Hematopoietic multipotent progenitor cell treated with erythropoietin and hydrocortisone succinate and interleukin-3 and kit ligand, for 17 days (in vitro differentiated cells): Measurements from ENCODE around the gene OR2Z1.
"Not testable (repeated sequence)": the region's sequence is repeated elsewhere in the genome, so short reads cannot be mapped to it uniquely, and the experiment has no call there.

Experiments
- DNase-seq: peaks from one replicate; pipeline ENCODE4 v3.0.0-alpha.2; 2015; ENCODE audit warnings: low spot score

OR2Z1 gene

GRCh38 chr19:8703223-8703622 is 18.2 kb upstream of the OR2Z1 start:
- no peak for DNase-seq

GRCh38 chr19:8705304-8705703 is 16.1 kb upstream of the OR2Z1 start:
- not testable (repeated sequence) for DNase-seq

DNA sequence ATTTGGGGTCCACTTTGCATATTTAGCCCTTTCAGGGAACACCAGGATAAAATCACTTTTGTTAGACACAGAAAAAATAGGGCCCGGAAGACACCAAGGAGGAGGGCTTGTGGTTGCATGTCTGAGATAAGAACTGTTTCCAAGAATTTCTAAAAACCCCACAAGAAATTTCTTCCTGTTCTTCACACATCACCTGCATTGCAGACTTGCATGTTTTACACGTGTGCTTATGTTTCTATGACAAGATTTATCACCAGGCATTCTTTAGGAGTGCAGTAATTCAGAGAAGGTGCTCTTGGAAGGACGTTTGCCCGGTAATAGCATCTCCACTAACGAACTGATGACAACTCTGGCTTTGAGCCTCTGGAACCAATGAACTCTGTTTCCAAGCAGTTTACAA is 15.7 kb upstream of the OR2Z1 start:
- no peak for DNase-seq

GRCh38 chr19:8710337-8710736 is 11.1 kb upstream of the OR2Z1 start:
- DNase-seq = not testable (repeated sequence)

GRCh38 chr19:8722032-8722431 is 598 bp downstream of the OR2Z1 start:
- DNase-seq = no peak

DNA sequence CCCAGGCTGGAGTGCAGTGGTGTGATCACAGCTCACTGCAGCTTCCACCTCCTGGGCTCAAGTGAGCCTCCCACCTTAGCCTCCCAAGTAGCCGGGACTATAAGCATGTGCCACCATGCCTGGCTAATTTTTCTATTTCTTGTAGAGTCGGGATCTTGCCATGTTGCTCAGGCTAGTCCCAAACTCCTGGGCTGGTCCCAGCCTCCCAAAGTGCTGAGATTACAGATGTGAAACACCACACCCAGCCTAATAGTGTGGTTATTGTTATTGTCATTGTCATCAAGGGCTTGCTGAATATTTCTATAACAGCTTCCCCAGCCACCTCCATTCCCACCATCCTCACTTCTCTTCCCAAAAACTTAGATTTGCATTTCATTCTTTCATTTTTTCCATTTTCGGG is 2.8 kb downstream of the OR2Z1 start:
- DNase-seq = no peak

DNA sequence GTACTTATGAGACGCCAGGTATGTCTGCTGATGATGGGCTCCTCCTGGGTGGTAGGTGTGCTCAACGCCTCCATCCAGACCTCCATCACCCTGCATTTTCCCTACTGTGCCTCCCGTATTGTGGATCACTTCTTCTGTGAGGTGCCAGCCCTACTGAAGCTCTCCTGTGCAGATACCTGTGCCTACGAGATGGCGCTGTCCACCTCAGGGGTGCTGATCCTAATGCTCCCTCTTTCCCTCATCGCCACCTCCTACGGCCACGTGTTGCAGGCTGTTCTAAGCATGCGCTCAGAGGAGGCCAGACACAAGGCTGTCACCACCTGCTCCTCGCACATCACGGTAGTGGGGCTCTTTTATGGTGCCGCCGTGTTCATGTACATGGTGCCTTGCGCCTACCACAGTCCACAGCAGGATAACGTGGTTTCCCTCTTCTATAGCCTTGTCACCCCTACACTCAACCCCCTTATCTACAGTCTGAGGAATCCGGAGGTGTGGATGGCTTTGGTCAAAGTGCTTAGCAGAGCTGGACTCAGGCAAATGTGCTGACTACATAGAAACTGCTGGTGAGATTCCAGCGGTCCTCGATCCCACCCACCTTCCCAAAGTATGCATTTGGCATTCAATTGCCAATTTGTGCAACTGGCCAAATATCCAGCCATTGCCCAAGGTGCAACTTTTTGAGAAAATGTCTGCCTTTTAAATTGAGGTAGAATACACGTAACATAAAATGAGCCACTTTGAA is 10.2 kb downstream of the OR2Z1 start:
- no peak for DNase-seq

DNA sequence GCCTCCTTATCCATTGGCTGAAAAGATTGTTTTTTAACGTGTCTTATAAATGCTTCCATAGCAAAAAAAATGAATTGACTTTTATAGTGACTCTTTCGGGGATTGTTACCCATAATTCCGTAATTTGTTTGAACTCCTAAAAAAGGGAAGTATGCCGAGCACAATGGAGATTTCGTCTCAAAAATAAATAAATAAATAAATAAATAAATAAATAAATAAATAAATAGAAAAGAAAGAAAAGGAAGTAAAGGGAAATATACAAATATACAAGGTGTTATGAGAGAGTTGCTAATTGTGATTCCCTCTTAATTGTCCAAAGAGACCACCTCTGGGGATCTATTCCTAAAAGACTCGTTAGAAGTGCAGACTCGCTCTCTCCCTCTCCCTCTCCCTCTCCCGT is 16.9 kb downstream of the OR2Z1 start:
- no peak for DNase-seq

DNA sequence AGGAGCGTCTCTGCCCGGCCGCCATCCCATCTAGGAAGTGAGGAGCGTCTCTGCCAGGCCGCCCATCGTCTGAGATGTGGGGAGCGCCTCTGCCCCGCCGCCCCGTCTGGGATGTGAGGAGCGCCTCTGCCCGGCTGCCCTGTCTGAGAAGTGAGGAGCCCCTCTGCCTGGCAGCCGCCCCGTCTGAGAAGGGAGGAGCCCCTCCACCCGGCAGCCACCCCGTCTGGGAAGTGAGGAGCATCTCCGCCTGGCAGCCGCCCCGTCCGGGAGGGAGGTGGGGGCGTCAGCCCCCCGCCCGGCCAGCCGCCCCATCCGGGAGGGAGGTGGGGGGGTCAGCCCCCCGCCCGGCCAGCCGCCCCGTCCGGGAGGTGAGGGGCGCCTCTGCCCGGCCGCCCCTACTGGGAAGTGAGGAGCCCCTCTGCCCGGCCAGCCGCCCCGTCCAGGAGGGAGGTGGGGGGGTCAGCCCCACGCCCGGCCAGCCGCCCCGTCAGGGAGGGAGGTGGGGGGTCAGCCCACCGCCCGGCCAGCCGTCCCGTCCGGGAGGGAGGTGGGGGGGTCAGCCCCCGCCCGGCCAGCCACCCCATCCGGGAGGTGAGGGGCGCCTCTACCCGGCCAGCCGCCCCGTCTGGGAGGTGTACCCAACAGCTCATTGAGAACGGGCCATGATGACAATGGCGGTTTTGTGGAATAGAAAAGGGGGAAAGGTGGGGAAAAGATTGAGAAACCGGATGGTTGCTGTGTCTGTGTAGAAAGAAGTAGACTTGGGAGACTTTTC is 18.0 kb downstream of the OR2Z1 start:
- DNase-seq = not testable (repeated sequence)

DNA sequence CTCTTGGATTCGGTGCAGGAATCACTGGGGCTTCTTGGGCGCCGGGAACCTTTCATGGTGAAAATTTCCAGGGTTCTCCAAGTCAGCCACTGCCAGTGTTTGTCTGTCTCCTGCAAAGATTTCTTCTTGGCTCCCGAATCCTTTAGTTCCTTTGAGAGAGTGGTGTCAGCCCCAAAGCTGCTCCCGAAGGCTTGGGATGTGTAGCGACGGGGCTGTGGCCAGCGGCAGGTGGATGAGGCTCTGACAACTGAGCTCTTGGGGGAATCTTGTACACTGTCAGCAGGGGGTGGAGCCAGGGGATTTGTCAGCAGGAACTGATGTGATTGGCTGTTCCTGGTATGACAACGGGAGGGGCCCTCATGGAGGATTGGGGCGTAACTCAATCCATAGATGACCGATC is 45.8 kb downstream of the OR2Z1 start:
- not testable (repeated sequence) for DNase-seq

DNA sequence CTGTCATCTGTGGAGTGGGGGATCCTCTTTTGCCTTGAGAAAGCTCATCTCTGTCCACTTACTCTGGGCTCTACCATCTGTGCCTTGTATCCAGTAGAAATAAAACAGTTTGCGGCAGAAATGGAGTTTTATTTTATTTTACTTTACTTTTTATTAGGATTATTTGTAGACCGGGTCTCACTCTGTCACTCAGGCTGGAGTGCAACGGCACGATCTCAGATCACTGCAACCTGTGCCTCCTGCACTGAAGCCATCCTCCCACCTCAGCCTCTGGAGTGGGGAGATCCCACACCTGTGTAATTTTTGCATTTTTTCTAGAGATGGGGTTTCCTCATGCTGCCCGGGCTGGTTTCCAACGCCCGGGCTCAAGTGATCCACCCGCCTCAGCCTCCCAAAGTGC is 47.8 kb downstream of the OR2Z1 start:
- DNase-seq = not testable (repeated sequence)

- not testable (repeated sequence) for DNase-seq
Observed at GRCh38 chr19:8773587-8773986, 52.2 kb downstream of the OR2Z1 start.
